Activated T-helper 1 cell treated with anti-CD3 and anti-CD28 coated beads, Interleukin-12 subunit alpha, Interleukin-12 subunit beta, Interleukin-2, Interleukin-4 antibody, amounts not matched to agents 30 ng/mL and 10 ng/mL and 1 ng/mL, durations not matched to agents 14 hours and 24 hours and 36 hours (primary cell): ENCODE results near the gene IRAK1BP1. TPM values are rescaled to one million over a fixed set of nuclear protein-coding genes. Genes with fewer than 3 reads are reported as not detected.
"Not testable (repeated sequence)": the region's sequence is repeated elsewhere in the genome, so short reads cannot be mapped to it uniquely, and the experiment has no call there.

Experiments
- DNase-seq: peaks from one replicate; pipeline ENCODE4 v3.0.0; 2021; ENCODE audit warnings: low spot score
- H3K27ac Mint-ChIP-seq: one replicate; pipeline ENCODE4 v1.8.0; 2021; ENCODE audit warnings: mild to moderate bottlenecking, mixed read lengths
- H3K27me3 Mint-ChIP-seq: one replicate; pipeline ENCODE4 v1.8.0; 2022; ENCODE audit warnings: mild to moderate bottlenecking, moderate library complexity, mixed read lengths; ENCODE audit not compliant: insufficient read depth
- H3K36me3 Mint-ChIP-seq: one replicate; pipeline ENCODE4 v1.8.0; 2021; ENCODE audit warnings: low read depth, mixed read lengths
- H3K4me1 Mint-ChIP-seq: one replicate; pipeline ENCODE4 v1.8.0; 2021; ENCODE audit warnings: low read depth, mixed read lengths
- H3K4me3 Mint-ChIP-seq: one replicate; pipeline ENCODE4 v1.8.0; 2021; ENCODE audit warnings: mild to moderate bottlenecking, moderate library complexity, mixed read lengths
- H3K9me3 Mint-ChIP-seq: one replicate; pipeline ENCODE4 v1.8.0; 2021; ENCODE audit warnings: mixed read lengths
- intact Hi-C: fragments of 100-400 bp; cut with micrococcal nuclease; formaldehyde crosslinking; loops from one replicate; pipeline ENCODE4 v1.15.1; 2024
- total RNA-seq: library from RNA; stranded (reverse); gene quantifications from 2 replicates; pipeline ENCODE4 v1.2.3, GENCODE V29; 2022

Gene IRAK1BP1
- total RNA-seq, 1 donor from 2014 or later: 3.0 TPM

DNA sequence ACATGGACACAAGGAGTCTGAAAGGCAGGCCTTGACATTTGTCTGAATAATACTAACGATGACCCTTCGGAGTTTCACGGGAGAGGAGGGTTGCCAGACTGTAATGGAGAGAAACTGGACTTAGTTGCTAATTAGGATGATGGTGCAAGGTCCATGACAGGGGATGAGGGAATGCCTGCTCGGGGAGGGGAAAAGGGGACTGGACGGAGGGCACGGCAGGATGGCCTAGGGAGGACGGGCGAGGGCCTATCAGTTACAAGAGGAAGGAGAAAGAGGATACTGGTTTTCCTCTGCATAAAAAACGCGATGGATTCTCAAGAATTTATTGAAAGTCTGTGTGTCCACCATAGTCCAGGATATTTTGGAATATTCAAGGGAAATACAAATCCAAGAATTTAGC lies 42.7 kb downstream of the IRAK1BP1 start:
- Mint-ChIP-seq H3K4me3 (peak overlapping the region; percentile 61), H3K9me3 (no peaks in the 10 kb centered on the region), H3K4me1 (peaks cover 17% of the 10 kb centered on the region), H3K36me3 (peaks cover 4% of the 10 kb centered on the region), H3K27ac (no peak overlapping the region), H3K27me3 (peaks cover 15% of the 10 kb centered on the region)
- DNase-seq: no peak
- intact Hi-C loops: no loop called here

DNA sequence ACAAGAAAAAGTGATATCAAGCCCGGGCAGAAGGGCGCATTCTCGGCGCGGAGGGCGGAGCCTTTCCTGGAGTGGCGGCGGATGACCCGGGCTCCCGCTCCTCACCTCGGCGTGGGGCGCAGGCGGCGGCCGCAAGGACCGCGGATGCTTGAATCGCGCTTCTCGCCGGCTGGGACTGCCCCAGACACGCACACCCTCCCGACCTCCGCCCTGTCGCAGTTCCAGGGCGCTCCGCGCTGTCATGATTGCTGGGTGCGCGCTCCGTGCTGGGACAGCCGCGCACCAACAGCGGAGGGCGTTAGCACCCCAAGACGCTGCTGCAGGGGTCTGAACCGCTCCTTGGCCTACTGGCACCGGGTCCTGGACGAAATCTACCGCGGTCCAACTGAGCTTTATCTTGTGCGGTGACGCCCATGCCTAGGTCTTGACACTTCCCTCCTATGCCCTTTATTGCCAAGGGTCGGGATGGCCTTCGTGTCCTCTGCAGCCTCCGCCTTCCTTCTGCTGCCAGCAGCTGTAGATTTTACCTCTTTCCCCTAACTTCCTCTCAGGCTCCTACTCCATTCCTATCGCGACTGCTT lies 43.3 kb downstream of the IRAK1BP1 start:
- DNase-seq: peak; percentile 2
- Mint-ChIP-seq H3K4me3 (peak overlapping the region; percentile 61), H3K36me3 (peaks cover 4% of the 10 kb centered on the region), H3K27ac (no peak overlapping the region), H3K4me1 (peaks cover 17% of the 10 kb centered on the region), H3K9me3 (peaks cover 2% of the 10 kb centered on the region), H3K27me3 (peaks cover 15% of the 10 kb centered on the region)
- intact Hi-C loops: no loop called here

DNA sequence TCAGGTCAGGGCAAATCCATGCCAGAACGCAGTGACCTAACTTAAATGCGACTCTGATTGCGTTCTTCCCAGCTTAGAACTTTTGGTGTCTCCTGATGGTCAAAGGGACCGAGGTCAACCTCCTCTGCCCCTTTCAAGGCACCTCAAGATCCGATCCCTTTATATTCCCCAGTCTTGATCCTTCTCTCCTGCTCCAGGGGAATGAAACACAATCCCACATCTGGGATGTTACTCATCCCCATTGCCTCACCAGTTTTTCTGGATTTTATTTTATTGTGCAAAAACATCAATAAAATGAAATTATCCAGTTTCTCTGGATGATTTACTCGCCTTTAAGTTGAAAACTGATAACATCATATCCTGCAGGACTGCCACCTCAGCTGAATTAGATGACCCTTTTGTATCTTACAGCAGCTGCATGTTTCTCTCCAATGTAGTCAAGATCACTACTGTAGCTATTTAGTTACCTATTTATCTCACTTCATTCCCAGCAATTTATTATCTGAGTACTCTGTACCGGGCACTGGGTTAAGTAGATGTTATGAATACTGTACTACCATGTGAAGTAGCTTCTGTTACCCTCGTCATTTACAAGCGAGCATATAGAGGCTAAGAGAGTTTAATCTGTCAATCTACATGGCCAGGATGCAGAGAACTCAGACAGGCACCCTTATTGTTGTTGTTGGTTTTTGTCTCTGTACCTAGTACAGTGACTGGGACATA lies 44.0 kb downstream of the IRAK1BP1 start:
- H3K9me3 Mint-ChIP-seq: peaks cover 9% of the 10 kb centered on the region
- H3K27me3 Mint-ChIP-seq: peaks cover 15% of the 10 kb centered on the region
- no peak overlapping the region for H3K27ac Mint-ChIP-seq
- intact Hi-C loops: no loop called here
- H3K4me1 Mint-ChIP-seq: peaks cover 17% of the 10 kb centered on the region
- no peak for DNase-seq
- peaks cover 4% of the 10 kb centered on the region for H3K36me3 Mint-ChIP-seq
- peak overlapping the region; percentile 61 for H3K4me3 Mint-ChIP-seq

DNA sequence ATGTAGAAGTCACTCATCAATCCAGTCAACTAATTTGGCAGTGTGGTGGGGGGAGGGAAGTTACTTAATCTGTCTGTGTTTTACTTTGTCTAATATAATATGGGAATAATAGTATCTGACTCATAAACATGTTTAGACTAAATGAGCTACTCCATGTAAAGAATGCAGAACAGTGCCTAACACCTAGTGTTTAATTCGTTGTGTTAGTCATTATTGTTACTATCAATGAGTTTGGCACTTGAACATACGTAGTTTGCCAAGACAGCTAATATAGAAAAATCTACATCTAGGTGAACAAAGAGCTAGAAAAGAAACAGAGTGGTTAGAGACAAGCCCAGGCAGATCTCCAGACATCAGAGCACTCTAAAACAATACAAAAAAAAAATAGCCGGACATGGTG lies 49.1 kb downstream of the IRAK1BP1 start:
- peaks cover 1% of the 10 kb centered on the region for H3K27me3 Mint-ChIP-seq
- no peaks in the 10 kb centered on the region for H3K36me3 Mint-ChIP-seq
- H3K4me3 Mint-ChIP-seq: no peak overlapping the region
- no peak for DNase-seq
- peaks cover under 1% of the 10 kb centered on the region for H3K4me1 Mint-ChIP-seq
- H3K27ac Mint-ChIP-seq: no peak overlapping the region
- peaks cover 45% of the 10 kb centered on the region for H3K9me3 Mint-ChIP-seq
- intact Hi-C loops: no loop called here

- Mint-ChIP-seq H3K27ac (no peak overlapping the region), H3K4me3 (no peak overlapping the region), H3K27me3 (no peaks in the 10 kb centered on the region), H3K4me1 (no peaks in the 10 kb centered on the region), H3K9me3 (peaks cover 53% of the 10 kb centered on the region), H3K36me3 (no peaks in the 10 kb centered on the region)
- intact Hi-C loops: no loop called here
- DNase-seq: no peak
These were observed 50.4 kb downstream of the IRAK1BP1 start for GRCh38 chr6:78917788-78918187.

DNA sequence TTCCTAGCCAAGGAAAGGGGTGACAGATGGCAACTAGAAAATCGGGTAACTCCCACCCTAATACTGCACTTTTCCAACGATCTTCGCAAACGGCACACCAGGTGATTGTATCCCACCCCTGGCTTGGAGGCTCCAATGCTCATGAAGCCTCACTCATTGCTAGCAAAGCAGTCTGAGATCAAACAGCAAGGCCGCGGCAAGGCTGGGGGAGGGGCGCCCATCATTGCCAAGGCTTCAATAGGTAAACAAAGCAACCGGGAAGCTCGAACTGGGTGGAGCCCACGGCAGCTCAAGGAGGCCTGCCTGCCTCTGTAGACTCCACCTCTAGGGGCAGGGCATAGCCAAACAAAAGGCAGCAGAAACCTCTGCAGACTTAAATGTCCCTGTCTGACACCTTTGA lies 53.8 kb downstream of the IRAK1BP1 start:
- DNase-seq, H3K27ac Mint-ChIP-seq, H3K36me3 Mint-ChIP-seq, H3K27me3 Mint-ChIP-seq, intact Hi-C loops, H3K4me3 Mint-ChIP-seq, H3K4me1 Mint-ChIP-seq: not testable (repeated sequence)
- peaks cover 55% of the 10 kb centered on the region for H3K9me3 Mint-ChIP-seq

DNA sequence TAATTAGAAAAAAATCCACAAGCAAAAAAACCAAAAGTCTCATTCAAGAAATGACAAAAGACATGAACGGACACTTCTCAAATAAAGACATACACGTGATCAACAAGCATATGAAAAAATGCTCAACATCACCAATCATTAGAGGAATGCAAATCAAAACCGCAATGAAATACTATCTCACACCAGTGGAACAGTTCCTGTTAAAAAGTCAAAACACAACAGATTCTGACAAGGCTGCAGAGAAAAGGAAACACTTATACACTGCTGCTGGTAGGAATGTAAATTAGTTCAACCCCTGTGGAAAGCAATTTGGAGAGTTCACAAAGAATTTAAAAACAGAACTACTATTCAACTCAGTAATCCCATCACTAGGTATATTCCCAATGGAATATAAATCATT lies 58.0 kb downstream of the IRAK1BP1 start:
- no peak overlapping the region for H3K4me3 Mint-ChIP-seq
- peaks cover 36% of the 10 kb centered on the region for H3K9me3 Mint-ChIP-seq
- H3K27ac Mint-ChIP-seq: no peak overlapping the region
- peaks cover 3% of the 10 kb centered on the region for H3K27me3 Mint-ChIP-seq
- H3K4me1 Mint-ChIP-seq: no peaks in the 10 kb centered on the region
- no peaks in the 10 kb centered on the region for H3K36me3 Mint-ChIP-seq
- no peak for DNase-seq
- intact Hi-C loops: no loop called here

DNA sequence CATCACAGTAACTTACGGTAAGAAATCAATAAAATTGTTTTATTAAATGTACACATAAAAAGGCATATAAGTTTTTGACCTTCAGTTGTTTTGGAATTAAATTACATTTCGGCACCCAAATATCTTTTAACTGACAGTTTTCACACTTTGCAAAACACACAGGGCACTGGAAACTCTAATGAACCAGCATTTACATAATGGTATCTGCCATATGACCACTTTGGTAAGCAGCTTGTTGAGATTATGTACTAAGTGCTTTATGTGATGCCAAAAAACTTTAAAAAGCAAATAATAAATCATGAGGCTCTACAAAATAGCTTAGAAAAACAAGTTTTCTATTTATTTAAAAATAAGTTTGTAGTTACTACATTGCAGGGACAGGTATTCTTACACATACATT lies 68.2 kb downstream of the IRAK1BP1 start:
- Mint-ChIP-seq H3K27me3 (no peaks in the 10 kb centered on the region), H3K36me3 (peaks cover 5% of the 10 kb centered on the region), H3K4me1 (no peaks in the 10 kb centered on the region), H3K4me3 (no peak overlapping the region), H3K9me3 (no peaks in the 10 kb centered on the region), H3K27ac (no peak overlapping the region)
- intact Hi-C loops: no loop called here
- DNase-seq: no peak

GRCh38 chr6:78936515-78936914 lies 69.2 kb downstream of the IRAK1BP1 start:
- intact Hi-C loops: no loop called here
- H3K27me3 Mint-ChIP-seq: no peaks in the 10 kb centered on the region
- H3K36me3 Mint-ChIP-seq: peaks cover 13% of the 10 kb centered on the region
- no peaks in the 10 kb centered on the region for H3K9me3 Mint-ChIP-seq
- H3K4me3 Mint-ChIP-seq: no peak overlapping the region
- DNase-seq: no peak
- H3K27ac Mint-ChIP-seq: no peak overlapping the region
- no peaks in the 10 kb centered on the region for H3K4me1 Mint-ChIP-seq

DNA sequence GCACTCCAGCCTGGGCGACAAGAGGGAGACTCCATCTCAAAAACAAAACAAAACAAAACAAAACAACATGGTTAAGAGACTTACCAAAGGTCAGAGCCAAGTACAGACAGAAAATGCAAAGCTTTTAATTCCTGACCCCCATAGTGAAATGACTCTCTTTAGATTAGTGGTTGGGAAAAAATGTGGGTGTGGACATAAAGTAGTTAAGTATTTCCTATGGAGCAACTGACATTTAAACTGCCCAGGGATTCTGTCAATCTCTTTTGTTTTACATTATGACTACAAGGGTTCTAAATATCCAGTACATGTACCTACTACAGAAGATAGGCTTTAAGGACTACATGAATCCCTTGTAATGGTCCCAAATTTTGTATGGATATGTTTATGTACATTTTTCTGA lies 75.1 kb downstream of the IRAK1BP1 start:
- no peak overlapping the region for H3K4me3 Mint-ChIP-seq
- H3K27me3 Mint-ChIP-seq: no peaks in the 10 kb centered on the region
- H3K27ac Mint-ChIP-seq: no peak overlapping the region
- H3K4me1 Mint-ChIP-seq: no peaks in the 10 kb centered on the region
- no peak for DNase-seq
- H3K9me3 Mint-ChIP-seq: no peaks in the 10 kb centered on the region
- intact Hi-C loops: no loop called here
- peaks cover 40% of the 10 kb centered on the region for H3K36me3 Mint-ChIP-seq

- Mint-ChIP-seq H3K36me3 (peaks cover 65% of the 10 kb centered on the region), H3K27me3 (no peaks in the 10 kb centered on the region), H3K4me3 (no peak overlapping the region), H3K4me1 (no peaks in the 10 kb centered on the region), H3K9me3 (peaks cover 29% of the 10 kb centered on the region), H3K27ac (no peak overlapping the region)
- intact Hi-C loops: no loop called here
- no peak for DNase-seq
These were observed 80.2 kb downstream of the IRAK1BP1 start for GRCh38 chr6:78947529-78947928.

DNA sequence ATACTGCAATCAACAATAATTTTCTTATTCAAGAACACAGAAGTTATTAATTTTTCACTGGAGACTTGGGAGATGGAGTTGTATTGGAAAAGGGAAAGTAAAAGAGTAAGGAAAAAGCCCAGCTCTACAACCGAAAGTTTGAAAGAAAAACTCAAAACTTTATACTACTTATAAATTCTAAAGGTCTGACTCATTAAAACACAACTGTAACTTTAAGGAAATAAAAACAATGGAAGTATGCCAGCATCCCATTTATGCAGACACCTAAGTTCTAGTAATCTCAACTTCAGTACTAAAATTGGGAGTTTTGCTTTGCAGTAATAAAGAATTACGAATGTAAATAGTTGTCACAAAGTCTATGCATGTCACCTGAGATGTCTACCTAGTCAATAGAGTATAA lies 80.6 kb downstream of the IRAK1BP1 start:
- Mint-ChIP-seq H3K4me3 (no peak overlapping the region), H3K27me3 (no peaks in the 10 kb centered on the region), H3K27ac (no peak overlapping the region), H3K9me3 (peaks cover 33% of the 10 kb centered on the region), H3K4me1 (no peaks in the 10 kb centered on the region), H3K36me3 (peaks cover 68% of the 10 kb centered on the region)
- intact Hi-C loops: no loop called here
- DNase-seq: no peak

GRCh38 chr6:78948785-78949184 lies 81.4 kb downstream of the IRAK1BP1 start:
- no peak for DNase-seq
- H3K4me1 Mint-ChIP-seq: no peaks in the 10 kb centered on the region
- H3K27me3 Mint-ChIP-seq: no peaks in the 10 kb centered on the region
- H3K27ac Mint-ChIP-seq: no peak overlapping the region
- H3K4me3 Mint-ChIP-seq: no peak overlapping the region
- intact Hi-C loops: no loop called here
- H3K9me3 Mint-ChIP-seq: peaks cover 38% of the 10 kb centered on the region
- H3K36me3 Mint-ChIP-seq: peaks cover 72% of the 10 kb centered on the region
